SU-DHL-6 (cell line): ENCODE measurements around the gene TTR.

Experiments used
- H2AFZ ChIP-seq: fragments of 200-600 bp; sonication (generic); 2 replicates; pipeline ENCODE4 v1.6.1; 2014; ENCODE audit warnings: low read depth, mild to moderate bottlenecking, moderate library complexity, mixed read lengths, antibody characterized with exemption, low read length; ENCODE audit not compliant: severe bottlenecking
- H3F3A ChIP-seq: fragments of 200-600 bp; shearing (Covaris generic); 2 replicates; pipeline ENCODE4 v1.6.0; 2016; ENCODE audit warnings: antibody characterized with exemption, mild to moderate bottlenecking; ENCODE audit not compliant: insufficient read depth
- H3K27ac ChIP-seq: fragments of 200-600 bp; sonication (generic); 2 replicates; pipeline ENCODE4 v1.5.1; 2016; ENCODE audit warnings: low read depth, mild to moderate bottlenecking, low read length, moderate library complexity, mixed read lengths
- H3K27me3 ChIP-seq: fragments of 200-600 bp; sonication (generic), shearing (Covaris generic); 2 replicates; pipeline ENCODE4 v1.6.0; 2014; ENCODE audit warnings: mild to moderate bottlenecking, low read length
- H3K36me3 ChIP-seq: fragments of 200-600 bp; sonication (generic); 2 replicates; pipeline ENCODE4 v1.6.1; 2014; ENCODE audit warnings: mild to moderate bottlenecking, low read length, mixed read lengths
- H3K4me2 ChIP-seq: fragments of 300-600, 200-600 bp; shearing (Covaris generic), sonication (generic); 2 replicates; pipeline ENCODE4 v1.6.0; 2014; ENCODE audit warnings: low read length, low read depth, mild to moderate bottlenecking; ENCODE audit not compliant: poor library complexity, severe bottlenecking
- H3K4me3 ChIP-seq: fragments of 200-600 bp; sonication (generic); 2 replicates; pipeline ENCODE4 v1.5.1; 2014; ENCODE audit warnings: antibody characterized with exemption, low read length, mild to moderate bottlenecking, mixed read lengths; ENCODE audit not compliant: insufficient read depth, poor library complexity, severe bottlenecking
- H3K79me2 ChIP-seq: fragments of 200-600 bp; sonication (generic); 2 replicates; pipeline ENCODE4 v1.6.1; 2014; ENCODE audit warnings: mild to moderate bottlenecking, low read length, moderate library complexity; ENCODE audit not compliant: insufficient read depth
- H3K9ac ChIP-seq: fragments of 200-600 bp; sonication (generic); 2 replicates; pipeline ENCODE4 v1.7.0; 2014; ENCODE audit warnings: mild to moderate bottlenecking, low read length
- H3K9me2 ChIP-seq: fragments of 200-600 bp; sonication (generic); replicated peaks from 2 replicates; pipeline ENCODE4 v1.6.1; 2014; ENCODE audit warnings: low read length; ENCODE audit not compliant: insufficient read depth
- H3K9me3 ChIP-seq: fragments of 200-600 bp; sonication (generic); 2 replicates; pipeline ENCODE4 v1.6.1; 2014; ENCODE audit warnings: low read length, mixed read lengths; ENCODE audit not compliant: insufficient read depth
- H4K20me1 ChIP-seq: fragments of 200-600 bp; sonication (generic); 2 replicates; pipeline ENCODE4 v1.6.1; 2014; ENCODE audit warnings: low read depth, mild to moderate bottlenecking, antibody characterized with exemption, low read length, moderate library complexity, mixed read lengths
- CTCF ChIP-seq: fragments of 200-600 bp; sonication (generic); IDR thresholded peaks from one replicate; pipeline ENCODE4 v1.5.1; 2017; ENCODE audit warnings: antibody characterized with exemption, mild to moderate bottlenecking, low read length, moderate library complexity; ENCODE audit not compliant: insufficient read depth, poor library complexity, severe bottlenecking
- EZH2phosphoT487 ChIP-seq: fragments of 200-600 bp; sonication (generic), shearing (Covaris generic); conservative IDR thresholded peaks from 2 replicates; pipeline ENCODE4 v1.6.1; 2018; ENCODE audit warnings: mild to moderate bottlenecking, antibody characterized with exemption, low read length, moderate library complexity, mixed read lengths

The TTR gene

GRCh38 chr18:31586616-31587015 is 5.1 kb upstream of the TTR start:
- Histone ChIP-seq H3K79me2 (no peaks in the 10 kb centered on the region), H3K9ac (no peak overlapping the region), H4K20me1 (no peaks in the 10 kb centered on the region), H3K9me2 (no peaks in the 10 kb centered on the region), H3K9me3 (no peaks in the 10 kb centered on the region), H3K27me3 (no peaks in the 10 kb centered on the region), H3K4me2 (no peak overlapping the region), H3K36me3 (no peaks in the 10 kb centered on the region), H3F3A (no peaks in the 10 kb centered on the region), H2AFZ (no peak overlapping the region), H3K4me3 (no peak overlapping the region), H3K27ac (no peak overlapping the region)
- TF ChIP-seq CTCF = no peak
- TF ChIP-seq EZH2phosphoT487 = no peak

GRCh38 chr18:31587529-31587928 is 4.1 kb upstream of the TTR start:
- no peak overlapping the region for H3K4me3 ChIP-seq
- H4K20me1 ChIP-seq = no peaks in the 10 kb centered on the region
- no peak overlapping the region for H3K27ac ChIP-seq
- H3K27me3 ChIP-seq = no peaks in the 10 kb centered on the region
- no peaks in the 10 kb centered on the region for H3K9me3 ChIP-seq
- H3K4me2 ChIP-seq = no peak overlapping the region
- H2AFZ ChIP-seq = no peak overlapping the region
- H3K79me2 ChIP-seq = no peaks in the 10 kb centered on the region
- no peaks in the 10 kb centered on the region for H3K36me3 ChIP-seq
- H3F3A ChIP-seq = no peaks in the 10 kb centered on the region
- TF ChIP-seq CTCF (no peak), EZH2phosphoT487 (no peak)
- no peak overlapping the region for H3K9ac ChIP-seq
- no peaks in the 10 kb centered on the region for H3K9me2 ChIP-seq

- no peak for TF ChIP-seq CTCF
- TF ChIP-seq EZH2phosphoT487 = no peak
- Histone ChIP-seq H4K20me1 (no peaks in the 10 kb centered on the region), H3K4me2 (no peak overlapping the region), H3F3A (no peaks in the 10 kb centered on the region), H3K9me2 (no peaks in the 10 kb centered on the region), H2AFZ (no peak overlapping the region), H3K79me2 (no peaks in the 10 kb centered on the region), H3K27me3 (no peaks in the 10 kb centered on the region), H3K36me3 (no peaks in the 10 kb centered on the region), H3K27ac (no peak overlapping the region), H3K4me3 (no peak overlapping the region), H3K9ac (no peak overlapping the region), H3K9me3 (no peaks in the 10 kb centered on the region)
Observed at GRCh38 chr18:31590570-31590969, 1.1 kb upstream of the TTR start.

- H3F3A ChIP-seq = no peaks in the 10 kb centered on the region
- H3K9ac ChIP-seq = no peak overlapping the region
- no peak overlapping the region for H3K4me3 ChIP-seq
- no peak overlapping the region for H2AFZ ChIP-seq
- H3K79me2 ChIP-seq = no peaks in the 10 kb centered on the region
- no peaks in the 10 kb centered on the region for H3K9me2 ChIP-seq
- H3K27ac ChIP-seq = no peak overlapping the region
- no peaks in the 10 kb centered on the region for H3K36me3 ChIP-seq
- no peaks in the 10 kb centered on the region for H4K20me1 ChIP-seq
- no peak overlapping the region for H3K4me2 ChIP-seq
- H3K27me3 ChIP-seq = no peaks in the 10 kb centered on the region
- TF ChIP-seq CTCF (no peak), EZH2phosphoT487 (no peak)
- no peaks in the 10 kb centered on the region for H3K9me3 ChIP-seq
Observed at GRCh38 chr18:31591113-31591512, 564 bp upstream of the TTR start.
